Adrenal gland (tissue), 12 donors: ENCODE measurements around the gene TRMT61B. TPM values are rescaled to one million over a fixed set of nuclear protein-coding genes. Genes with fewer than 3 reads are reported as not detected.
A peak's percentile ranks its signal among the peaks of the same experiment; 100 is the strongest.

Source experiments
- DNase-seq, 7 donors: peaks; one replicate each; pipeline ENCODE4 v3.0.0-alpha.2; 2019 to 2020
- H3K27ac ChIP-seq, 5 donors: fragments of 200-600 bp; sonication (generic) in 4 of 5; 1 replicate in 3 of 5; 2 replicates in 2 of 5; pipeline versions ENCODE4 v1.5.1 to v1.8.0; 2016 to 2020; ENCODE audit warnings: mild to moderate bottlenecking in 1 of 5
- H3K27me3 ChIP-seq: fragments of 200-600 bp; 2 replicates; pipeline ENCODE4 v1.8.0; 2021
- H3K36me3 ChIP-seq, 2 donors: fragments of 200-600 bp; replicated peaks in 1 of 2; 1 replicate in 1 of 2; 2 replicates in 1 of 2; pipeline versions ENCODE4 v1.5.1 to v1.8.0; 2018 to 2022
- H3K4me1 ChIP-seq, 2 donors: fragments of 200-600 bp; replicated peaks in 1 of 2; 1 replicate in 1 of 2; 2 replicates in 1 of 2; pipeline versions ENCODE4 v1.5.1 to v1.8.0; 2018 to 2021
- H3K4me3 ChIP-seq, 4 donors: fragments of 200-600 bp; sonication (generic) in 3 of 4; one replicate each; pipeline ENCODE4 v1.5.1; 2016 to 2018
- H3K9me3 ChIP-seq, 3 donors: fragments of 200-600 bp; sonication (generic) in 1 of 3; replicated peaks in 1 of 3; 1 replicate in 2 of 3; 2 replicates in 1 of 3; pipeline versions ENCODE4 v1.5.1 to v1.8.0; 2016 to 2021
- CTCF ChIP-seq, 6 experiments: fragments of 450-650 bp in 4 of 6; fragments of 200-600 bp in 2 of 6; sonication (generic) in 1 of 6; IDR thresholded peaks; 1 replicate in 5 of 6; 2 replicates in 1 of 6; pipeline versions ENCODE4 v1.5.1 to v1.8.0; 2016 to 2021; ENCODE audit warnings: antibody characterized with exemption in 6 of 6, mild to moderate bottlenecking in 2 of 6, moderate library complexity in 1 of 6
- POLR2A ChIP-seq, 2 donors: fragments of 450-650 bp; IDR thresholded peaks; one replicate each; pipeline ENCODE4 v1.6.1; 2017; ENCODE audit warnings: antibody characterized with exemption in 2 of 2, mild to moderate bottlenecking in 2 of 2, moderate library complexity in 1 of 2
- WGBS, 4 donors: extraction: QIAGEN DNeasy Blood & Tissue Kit in 2 of 4; methylation state at CpG; one replicate each; pipeline versions ENCODE4 v1.1.5 to v1.1.7; 2013 to 2017; 5-methylcytosine and 5-hydroxymethylcytosine counted together
- intact Hi-C, 2 donors: fragments of 100-400 bp; cut with DNase I; formaldehyde crosslinking; loops; one replicate each; pipeline versions ENCODE4 v1.14.1 to v1.15.0; 2022 to 2023
- polyA plus RNA-seq, 3 donors: library from polyadenylated mRNA; stranded (reverse); fragments of 200-250 nt in 2 of 3; fragments of 350-450 nt in 1 of 3; fragmentation: Illumina TruSeq in 1 of 3; extraction: RNeasy Lipid Tissue Mini Kit (QIAGEN cat#74804) in 1 of 3; gene quantifications; one replicate each; pipeline ENCODE4 v1.2.3, GENCODE V29; 2013 to 2014
- total RNA-seq, 9 donors: library from RNA; depleted of rRNA in 4 of 9; stranded (reverse); fragments of >200 nt in 4 of 9; fragments of 120-200 nt in 1 of 9; fragmentation: NEBNext Ultra II Directional in 1 of 9; extraction: Animal tissue kit (Norgen Biotek cat#: 25700) in 1 of 9; gene quantifications; one replicate each; pipeline versions ENCODE4 v1.1.0 to v1.2.4, GENCODE V29; 2013 to 2023
- donor health status: healthy with polysubstance abuse.
- donor health status: Bipolar disorder and iron deficiency.
- donor health status: DM: yes; HTN: yes; CAD: no.
- donor health status: DM: no; HTN: no; CAD: no.
- donor health status: DM: no; HTN: no; CAD: no.
- donor health status: DM: yes; HTN: yes; CAD: no.

The TRMT61B gene
- total and polyA plus RNA-seq, 12 donors, result 8.9 to 52.7 (median 21.2) TPM

GRCh38 chr2:28908172-28908571 lies 38.1 kb upstream of the TRMT61B start:
- H3K4me3 ChIP-seq, result no peak overlapping the region
- no peak for DNase-seq
- H3K9me3 ChIP-seq, result no peaks in the 10 kb centered on the region
- TF ChIP-seq CTCF (IDR thresholded peaks at IDR 0.05) (no peak), POLR2A (IDR thresholded peaks at IDR 0.05) (no peak)
- intact Hi-C loops, result no loop called here
- H3K27ac ChIP-seq, result no peak overlapping the region
- WGBS, 4 donors, result 0 to 47% (median 20%) methylated on average over 1 of the region's 1 CpG
- H3K36me3 ChIP-seq, result peaks cover 0 to 46% of the 10 kb centered on the region in 2 donors
- peaks cover 4 to 14% of the 10 kb centered on the region in 2 donors for H3K4me1 ChIP-seq
- H3K27me3 ChIP-seq, result no peaks in the 10 kb centered on the region

- no peaks in the 10 kb centered on the region for H3K9me3 ChIP-seq
- no peaks in the 10 kb centered on the region for H3K27me3 ChIP-seq
- H3K4me1 ChIP-seq, result peaks cover 4 to 14% of the 10 kb centered on the region in 2 donors
- intact Hi-C loops, result no loop called here
- H3K4me3 ChIP-seq, result no peak overlapping the region
- DNase-seq, result no peak
- TF ChIP-seq CTCF (IDR thresholded peaks at IDR 0.05), result no peak
- no peak for TF ChIP-seq POLR2A (IDR thresholded peaks at IDR 0.05)
- 94 to 95% (median 95%) methylated on average over 2 of the region's 2 CpGs for WGBS, 4 donors
- H3K36me3 ChIP-seq, result peaks cover 0 to 47% of the 10 kb centered on the region in 2 donors
- H3K27ac ChIP-seq, result no peak overlapping the region
These were observed 36.7 kb upstream of the TRMT61B start for GRCh38 chr2:28906821-28907220.

- Histone ChIP-seq H3K36me3 (peaks cover 0 to 47% of the 10 kb centered on the region in 2 donors), H3K4me3 (no peak overlapping the region), H3K27ac (no peak overlapping the region), H3K9me3 (no peaks in the 10 kb centered on the region), H3K27me3 (no peaks in the 10 kb centered on the region), H3K4me1 (peaks cover 4 to 14% of the 10 kb centered on the region in 2 donors)
- intact Hi-C loops, result no loop called here
- WGBS, 4 donors, result 89 to 97% (median 92%) methylated on average over 4 of the region's 4 CpGs
- DNase-seq, result no peak
- TF ChIP-seq CTCF (IDR thresholded peaks at IDR 0.05) (no peak), POLR2A (IDR thresholded peaks at IDR 0.05) (no peak)
These were observed 36.3 kb upstream of the TRMT61B start for GRCh38 chr2:28906376-28906775.

GRCh38 chr2:28905533-28905932 lies 35.4 kb upstream of the TRMT61B start:
- WGBS, 4 donors, result 87 to 99% (median 98%) methylated on average over 3 of the region's 3 CpGs
- H3K27me3 ChIP-seq, result no peaks in the 10 kb centered on the region
- H3K36me3 ChIP-seq, result peaks cover 0 to 47% of the 10 kb centered on the region in 2 donors
- DNase-seq, result peak in 2 of 7 donors; percentile 29 to 41
- peaks cover 4 to 14% of the 10 kb centered on the region in 2 donors for H3K4me1 ChIP-seq
- no peak for TF ChIP-seq CTCF (IDR thresholded peaks at IDR 0.05)
- no peak for TF ChIP-seq POLR2A (IDR thresholded peaks at IDR 0.05)
- H3K27ac ChIP-seq, result peak overlapping the region in 1 of 5 donors; percentile 15
- H3K9me3 ChIP-seq, result no peaks in the 10 kb centered on the region
- intact Hi-C loops, result no loop called here
- H3K4me3 ChIP-seq, result no peak overlapping the region
